Measurements from ENCODE around the gene AP1G1.

AP1G1 gene

GRCh38 chr16:71727551-71728324 lies 80.9 kb downstream of the AP1G1 start:
- Histone ChIP-seq H3K36me3 (ENCODE audit: insufficient read depth) (no peaks in the 10 kb centered on the region; the same call in 1 of the 2 replicates), H3K27me3 (ENCODE audit: insufficient read depth, low read depth) (no peaks in the 10 kb centered on the region), H4K20me1 (ENCODE audit: insufficient read depth) (no peaks in the 10 kb centered on the region), H3K27ac (no peak overlapping the region), H3K9ac (no peak overlapping the region), H3K4me1 (ENCODE audit: low read depth, poor library complexity, severe bottlenecking) (peaks cover 5% of the 10 kb centered on the region), H2AFZ (ENCODE audit: low read depth) (no peak overlapping the region), H3K79me2 (ENCODE audit: insufficient read depth, low read depth) (no peaks in the 10 kb centered on the region), H3K4me2 (no peak overlapping the region), H3K4me3 (IDR thresholded peaks at IDR 0.05; ENCODE audit: insufficient read depth, low read depth, low read length) (no peak overlapping the region)
- TF ChIP-seq CTCF (conservative IDR thresholded peaks at IDR 0.05; ENCODE audit: low read depth, low read length): no peak

GRCh38 chr16:71726476-71727315 lies 81.9 kb downstream of the AP1G1 start:
- Histone ChIP-seq H3K27ac (no peak overlapping the region), H3K4me2 (no peak overlapping the region), H3K79me2 (ENCODE audit: insufficient read depth, low read depth) (no peaks in the 10 kb centered on the region; the same call in 1 of the 2 replicates)

DNA sequence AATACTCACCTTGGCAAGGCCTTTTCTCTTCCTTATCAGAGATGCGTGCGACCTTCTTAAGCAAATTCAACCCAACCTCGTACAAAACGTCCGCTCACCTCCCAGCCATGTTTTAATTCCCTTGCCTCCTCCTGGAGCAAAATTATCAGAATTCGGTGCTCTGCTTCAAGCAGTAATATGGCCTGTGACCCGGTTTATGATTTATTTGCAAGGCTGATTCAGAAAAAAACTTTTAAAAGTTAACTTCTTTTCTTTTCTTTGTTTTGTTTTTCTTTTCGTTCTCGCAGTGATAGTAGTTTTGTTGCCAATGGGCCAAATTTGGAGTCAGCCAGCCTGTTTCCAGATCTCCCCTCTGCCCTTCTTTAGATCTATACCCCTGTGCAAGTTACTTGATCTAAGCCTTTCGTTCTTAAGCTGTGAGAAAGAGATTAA lies 84.3 kb downstream of the AP1G1 start, which contains the start of gene PHLPP2:
Gene PHLPP2, minus strand, starts transcription at position 382 of the 432 bp plus-strand sequence. CDS start 9,906 bp downstream, outside the sequence.
- H3K9ac ChIP-seq: peak within 1 kb of the TSS; percentile 41; the same call in 1 of the 2 replicates
- peaks cover 13% of the 10 kb centered on the region for H3K4me1 ChIP-seq (ENCODE audit: low read depth, poor library complexity, severe bottlenecking)
- no peaks in the 10 kb centered on the region for H3K36me3 ChIP-seq (ENCODE audit: insufficient read depth)
- TF ChIP-seq CTCF (conservative IDR thresholded peaks at IDR 0.05; ENCODE audit: low read depth, low read length): no peak
- H3K27me3 ChIP-seq (ENCODE audit: insufficient read depth, low read depth): no peaks in the 10 kb centered on the region
- no peak within 1 kb of the TSS for H3K4me3 ChIP-seq (IDR thresholded peaks at IDR 0.05; ENCODE audit: insufficient read depth, low read depth, low read length)
- H3K27ac ChIP-seq: no peak within 1 kb of the TSS
- H3K79me2 ChIP-seq (ENCODE audit: insufficient read depth, low read depth): no peaks in the 10 kb centered on the region; the same call in 1 of the 2 replicates
- H3K4me2 ChIP-seq: peak within 1 kb of the TSS; percentile 33
- H2AFZ ChIP-seq (ENCODE audit: low read depth): peak within 1 kb of the TSS; percentile 79
- H4K20me1 ChIP-seq (ENCODE audit: insufficient read depth): no peaks in the 10 kb centered on the region

More at GRCh38 chr16:71726476-71727315, 81.9 kb downstream of the AP1G1 start:
- Histone ChIP-seq H3K4me3 (IDR thresholded peaks at IDR 0.05; ENCODE audit: insufficient read depth, low read depth, low read length) (no peak overlapping the region), H2AFZ (ENCODE audit: low read depth) (no peak overlapping the region), H4K20me1 (ENCODE audit: insufficient read depth) (no peaks in the 10 kb centered on the region), H3K4me1 (ENCODE audit: low read depth, poor library complexity, severe bottlenecking) (peaks cover 11% of the 10 kb centered on the region), H3K36me3 (ENCODE audit: insufficient read depth) (no peaks in the 10 kb centered on the region; the same call in 1 of the 2 replicates), H3K9ac (no peak overlapping the region), H3K27me3 (ENCODE audit: insufficient read depth, low read depth) (no peaks in the 10 kb centered on the region)
- no peak for TF ChIP-seq CTCF (conservative IDR thresholded peaks at IDR 0.05; ENCODE audit: low read depth, low read length)

DNA sequence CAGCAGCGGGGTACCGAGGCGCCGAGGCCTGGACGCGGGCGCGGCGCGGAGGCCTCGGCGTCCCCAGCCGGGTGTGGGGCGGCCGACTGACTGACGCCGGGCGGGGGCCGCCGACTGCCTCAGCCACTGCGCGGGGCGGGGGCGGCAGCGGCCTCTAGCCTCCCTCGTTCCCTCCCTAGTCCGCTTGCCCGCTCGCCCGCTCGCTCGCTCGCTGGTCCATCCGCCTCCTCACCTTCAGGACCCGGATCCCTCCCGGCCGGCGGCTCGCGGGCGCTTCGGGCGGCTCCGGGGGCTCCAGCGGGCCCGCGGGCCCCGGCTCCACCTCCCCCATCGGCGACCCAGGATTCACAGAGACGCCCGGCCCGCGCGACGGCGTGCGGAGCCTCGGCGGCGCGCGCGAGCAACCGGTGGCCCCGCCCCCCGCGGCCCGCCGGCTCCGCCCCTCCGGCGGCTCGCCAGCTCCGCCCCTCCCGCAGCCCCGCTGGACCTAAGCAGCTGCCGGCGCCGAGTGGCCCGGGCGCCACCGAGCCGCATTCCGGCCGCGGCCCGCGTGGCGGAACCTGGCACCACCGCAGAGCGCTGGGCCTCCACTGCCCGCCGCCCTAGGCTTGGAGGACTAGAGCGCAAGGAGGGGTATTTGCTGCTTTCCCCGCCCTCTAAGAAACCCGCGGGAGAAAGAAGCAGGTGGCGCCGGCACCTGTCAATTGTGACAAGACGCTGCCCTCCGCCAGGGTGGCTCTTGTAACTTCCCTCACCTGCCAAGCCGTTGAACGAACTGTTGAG lies 84.9 kb downstream of the AP1G1 start:
- Histone ChIP-seq H3K36me3 (ENCODE audit: insufficient read depth) (no peaks in the 10 kb centered on the region), H3K9ac (peak overlapping the region; percentile 41; the same call in 1 of the 2 replicates), H3K4me2 (peak overlapping the region; percentile 33), H2AFZ (ENCODE audit: low read depth) (peak overlapping the region; percentile 79), H3K4me3 (IDR thresholded peaks at IDR 0.05; ENCODE audit: insufficient read depth, low read depth, low read length) (no peak overlapping the region), H3K79me2 (ENCODE audit: insufficient read depth, low read depth) (no peaks in the 10 kb centered on the region; the same call in 1 of the 2 replicates), H3K27ac (no peak overlapping the region), H3K27me3 (ENCODE audit: insufficient read depth, low read depth) (no peaks in the 10 kb centered on the region), H4K20me1 (ENCODE audit: insufficient read depth) (no peaks in the 10 kb centered on the region), H3K4me1 (ENCODE audit: low read depth, poor library complexity, severe bottlenecking) (peaks cover 13% of the 10 kb centered on the region)
- no peak for TF ChIP-seq CTCF (conservative IDR thresholded peaks at IDR 0.05; ENCODE audit: low read depth, low read length)
